ENCODE data around the gene GPBP1.

DNA sequence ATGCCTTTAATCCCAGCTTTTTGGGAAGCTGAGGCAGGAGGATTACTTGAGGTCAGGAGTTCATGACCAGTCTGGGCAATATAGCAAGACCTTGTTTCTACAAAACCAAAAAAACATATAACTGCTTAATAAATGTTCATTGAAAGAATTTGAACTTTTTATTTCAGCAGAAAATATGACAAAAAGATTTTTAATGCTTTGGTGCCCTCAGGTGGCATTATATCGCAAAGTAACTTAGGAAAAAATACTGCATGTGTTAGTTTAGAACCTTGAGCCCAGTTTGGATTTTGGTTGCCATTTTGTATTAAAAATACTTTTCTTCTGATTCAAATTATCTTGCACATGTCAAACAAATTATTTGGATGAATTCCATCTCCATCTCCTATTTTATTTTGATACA lies 103.2 kb downstream of the GPBP1 start:
- TF ChIP-seq, protein P1, sequence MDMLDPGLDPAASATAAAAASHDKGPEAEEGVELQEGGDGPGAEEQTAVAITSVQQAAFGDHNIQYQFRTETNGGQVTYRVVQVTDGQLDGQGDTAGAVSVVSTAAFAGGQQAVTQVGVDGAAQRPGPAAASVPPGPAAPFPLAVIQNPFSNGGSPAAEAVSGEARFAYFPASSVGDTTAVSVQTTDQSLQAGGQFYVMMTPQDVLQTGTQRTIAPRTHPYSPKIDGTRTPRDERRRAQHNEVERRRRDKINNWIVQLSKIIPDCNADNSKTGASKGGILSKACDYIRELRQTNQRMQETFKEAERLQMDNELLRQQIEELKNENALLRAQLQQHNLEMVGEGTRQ (IDR thresholded peaks at IDR 0.05; ENCODE audit: low read depth, low read length) = no peak
- TF ChIP-seq, protein P2, sequence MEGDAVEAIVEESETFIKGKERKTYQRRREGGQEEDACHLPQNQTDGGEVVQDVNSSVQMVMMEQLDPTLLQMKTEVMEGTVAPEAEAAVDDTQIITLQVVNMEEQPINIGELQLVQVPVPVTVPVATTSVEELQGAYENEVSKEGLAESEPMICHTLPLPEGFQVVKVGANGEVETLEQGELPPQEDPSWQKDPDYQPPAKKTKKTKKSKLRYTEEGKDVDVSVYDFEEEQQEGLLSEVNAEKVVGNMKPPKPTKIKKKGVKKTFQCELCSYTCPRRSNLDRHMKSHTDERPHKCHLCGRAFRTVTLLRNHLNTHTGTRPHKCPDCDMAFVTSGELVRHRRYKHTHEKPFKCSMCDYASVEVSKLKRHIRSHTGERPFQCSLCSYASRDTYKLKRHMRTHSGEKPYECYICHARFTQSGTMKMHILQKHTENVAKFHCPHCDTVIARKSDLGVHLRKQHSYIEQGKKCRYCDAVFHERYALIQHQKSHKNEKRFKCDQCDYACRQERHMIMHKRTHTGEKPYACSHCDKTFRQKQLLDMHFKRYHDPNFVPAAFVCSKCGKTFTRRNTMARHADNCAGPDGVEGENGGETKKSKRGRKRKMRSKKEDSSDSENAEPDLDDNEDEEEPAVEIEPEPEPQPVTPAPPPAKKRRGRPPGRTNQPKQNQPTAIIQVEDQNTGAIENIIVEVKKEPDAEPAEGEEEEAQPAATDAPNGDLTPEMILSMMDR (conservative IDR thresholded peaks at IDR 0.05; ENCODE audit: low read depth, low read length) = peak; percentile 55
- TF ChIP-seq MAFK (IDR thresholded peaks at IDR 0.05; ENCODE audit: low read depth, low read length) (no peak), MXI1 (IDR thresholded peaks at IDR 0.05; ENCODE audit: borderline replicate concordance, low read depth, low read length) (no peak), SMC3 (IDR thresholded peaks at IDR 0.05; ENCODE audit: low read depth, low read length) (peak; percentile 51), POLR2A (IDR thresholded peaks at IDR 0.05; ENCODE audit: low read depth, low read length) (no peak), RAD21 (IDR thresholded peaks at IDR 0.05; ENCODE audit: low read length) (peak; percentile 57), FOS (IDR thresholded peaks at IDR 0.05; ENCODE audit: low read depth, low read length) (no peak), CEBPB (IDR thresholded peaks at IDR 0.05; ENCODE audit: low read depth, low read length) (no peak), RCOR1 (IDR thresholded peaks at IDR 0.05; ENCODE audit: insufficient replicate concordance, low read length) (no peak), MAZ (IDR thresholded peaks at IDR 0.05; ENCODE audit: borderline replicate concordance, low read depth, low read length) (no peak), CHD1 (IDR thresholded peaks at IDR 0.05; ENCODE audit: low read depth, low read length) (no peak)
